OCI-LY3 (cell line): ENCODE results near the gene DHCR7.

Experiments used
- H2AFZ ChIP-seq: fragments of 200-600, 300-600 bp; shearing (Covaris generic); 2 replicates; pipeline ENCODE4 v1.6.0; 2014; ENCODE audit warnings: antibody characterized with exemption, low read depth, low read length
- H3K27ac ChIP-seq: fragments of 200-600, 300-600 bp; sonication (generic); 2 replicates; pipeline ENCODE4 v1.5.1; 2014; ENCODE audit warnings: mild to moderate bottlenecking, low read length, moderate library complexity, mixed read lengths
- H3K27me3 ChIP-seq: fragments of 200-600, 300-600 bp; sonication (generic); 2 replicates; pipeline ENCODE4 v1.6.1; 2014; ENCODE audit warnings: low read depth, low read length, mixed read lengths
- H3K36me3 ChIP-seq: fragments of 200-600, 300-600 bp; sonication (generic); replicated peaks from 2 replicates; pipeline ENCODE3; 2014; ENCODE audit warnings: low read depth, low read length, mixed read lengths
- H3K4me1 ChIP-seq: fragments of 300-600, 200-600 bp; sonication (generic); 2 replicates; pipeline ENCODE4 v1.6.1; 2014; ENCODE audit warnings: low read length, mixed read lengths
- H3K4me2 ChIP-seq: fragments of 200-600, 300-600 bp; sonication (generic); 2 replicates; pipeline ENCODE4 v1.6.1; 2014; ENCODE audit warnings: low read length, mixed read lengths
- H3K4me3 ChIP-seq: fragments of 300-600, 200-600 bp; sonication (generic); 2 replicates; pipeline ENCODE4 v1.5.1; 2014; ENCODE audit warnings: antibody characterized with exemption, mild to moderate bottlenecking, low read length, moderate library complexity
- H3K79me2 ChIP-seq: fragments of 300-600, 200-600 bp; shearing (Covaris generic); 2 replicates; pipeline ENCODE4 v1.6.1; 2014; ENCODE audit warnings: mild to moderate bottlenecking, low read length, mixed read lengths
- H3K9ac ChIP-seq: fragments of 300-600, 200-600 bp; shearing (Covaris generic); 2 replicates; pipeline ENCODE4 v1.6.0; 2014; ENCODE audit warnings: mild to moderate bottlenecking, low read length, moderate library complexity
- H3K9me3 ChIP-seq: fragments of 200-600, 300-600 bp; shearing (Covaris generic); 2 replicates; pipeline ENCODE4 v1.6.1; 2014; ENCODE audit warnings: low read length, mixed read lengths; ENCODE audit not compliant: insufficient read depth
- H4K20me1 ChIP-seq: fragments of 200-600, 300-600 bp; sonication (generic); 2 replicates; pipeline ENCODE4 v1.6.1; 2016; ENCODE audit warnings: low read length, mixed read lengths; ENCODE audit not compliant: insufficient read depth
- EZH2phosphoT487 ChIP-seq: fragments of 200-600 bp; shearing (Covaris generic); IDR thresholded peaks from 2 replicates; pipeline ENCODE4 v1.6.1; 2018; ENCODE audit warnings: antibody characterized with exemption, mixed run types, low read depth
- TF ChIP-seq, protein P1 (sequence below): fragments of 200-600, 300-600 bp; sonication (generic); IDR thresholded peaks from 2 replicates; pipeline ENCODE4 v1.5.1; 2014; ENCODE audit warnings: antibody characterized with exemption, low read length, low read depth

Gene DHCR7

DNA sequence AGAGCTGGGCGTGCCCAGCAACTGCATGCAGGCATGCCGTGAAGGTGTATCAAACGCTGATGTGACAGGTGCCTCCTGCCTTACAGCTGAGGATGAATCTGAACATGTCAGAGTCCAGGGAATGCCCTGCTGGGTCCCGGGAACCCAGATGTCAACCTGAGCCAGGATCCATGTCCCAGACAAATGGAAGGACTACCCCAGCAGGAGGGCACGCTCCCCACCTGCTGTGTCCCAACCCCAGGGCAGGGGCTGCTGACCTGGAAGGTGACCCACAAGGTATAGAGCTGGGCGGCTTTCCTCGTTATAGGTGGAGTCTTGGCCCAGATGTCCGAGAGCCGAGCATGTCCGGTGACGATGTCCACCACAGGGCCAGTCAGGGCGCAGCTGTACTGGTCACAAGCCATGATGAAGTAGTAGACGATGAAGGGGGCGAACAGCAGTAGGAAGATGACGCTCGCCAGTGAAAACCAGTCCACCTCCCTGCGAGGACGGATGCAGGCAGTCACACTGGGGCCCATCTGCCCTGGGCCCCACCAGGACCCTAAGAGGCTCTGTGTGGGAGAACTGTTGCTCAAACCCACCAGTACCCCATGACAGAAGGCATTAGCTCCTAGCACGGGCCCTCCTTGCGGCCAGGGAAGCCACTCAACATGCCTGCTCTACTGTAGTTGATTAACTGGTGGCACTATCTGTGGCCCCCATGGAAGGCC, 4.3 kb downstream of the DHCR7 start:
- Histone ChIP-seq H3K4me1 (peaks cover 9% of the 10 kb centered on the region), H3K4me2 (no peak overlapping the region), H2AFZ (no peak overlapping the region), H3K9ac (no peak overlapping the region), H3K36me3 (peaks cover 85% of the 10 kb centered on the region), H4K20me1 (no peaks in the 10 kb centered on the region; the same call in 1 of the 2 replicates), H3K79me2 (peaks cover 20% of the 10 kb centered on the region), H3K27me3 (no peaks in the 10 kb centered on the region), H3K4me3 (no peak overlapping the region), H3K9me3 (peaks cover 17% of the 10 kb centered on the region; the same call in 1 of the 2 replicates), H3K27ac (no peak overlapping the region)
- TF ChIP-seq EZH2phosphoT487, result no peak
- TF ChIP-seq, protein P1, sequence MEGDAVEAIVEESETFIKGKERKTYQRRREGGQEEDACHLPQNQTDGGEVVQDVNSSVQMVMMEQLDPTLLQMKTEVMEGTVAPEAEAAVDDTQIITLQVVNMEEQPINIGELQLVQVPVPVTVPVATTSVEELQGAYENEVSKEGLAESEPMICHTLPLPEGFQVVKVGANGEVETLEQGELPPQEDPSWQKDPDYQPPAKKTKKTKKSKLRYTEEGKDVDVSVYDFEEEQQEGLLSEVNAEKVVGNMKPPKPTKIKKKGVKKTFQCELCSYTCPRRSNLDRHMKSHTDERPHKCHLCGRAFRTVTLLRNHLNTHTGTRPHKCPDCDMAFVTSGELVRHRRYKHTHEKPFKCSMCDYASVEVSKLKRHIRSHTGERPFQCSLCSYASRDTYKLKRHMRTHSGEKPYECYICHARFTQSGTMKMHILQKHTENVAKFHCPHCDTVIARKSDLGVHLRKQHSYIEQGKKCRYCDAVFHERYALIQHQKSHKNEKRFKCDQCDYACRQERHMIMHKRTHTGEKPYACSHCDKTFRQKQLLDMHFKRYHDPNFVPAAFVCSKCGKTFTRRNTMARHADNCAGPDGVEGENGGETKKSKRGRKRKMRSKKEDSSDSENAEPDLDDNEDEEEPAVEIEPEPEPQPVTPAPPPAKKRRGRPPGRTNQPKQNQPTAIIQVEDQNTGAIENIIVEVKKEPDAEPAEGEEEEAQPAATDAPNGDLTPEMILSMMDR, result no peak

GRCh38 chr11:71442880-71443279, 5.3 kb downstream of the DHCR7 start:
- Histone ChIP-seq H3K27ac (no peak overlapping the region), H2AFZ (no peak overlapping the region), H3K79me2 (peaks cover 13% of the 10 kb centered on the region), H4K20me1 (no peaks in the 10 kb centered on the region; the same call in none of the 2 replicates), H3K4me1 (peaks cover 9% of the 10 kb centered on the region), H3K27me3 (no peaks in the 10 kb centered on the region), H3K9ac (no peak overlapping the region), H3K9me3 (peaks cover 17% of the 10 kb centered on the region; the same call in 1 of the 2 replicates), H3K4me2 (no peak overlapping the region), H3K4me3 (no peak overlapping the region), H3K36me3 (peaks cover 95% of the 10 kb centered on the region)
- no peak for TF ChIP-seq EZH2phosphoT487
- TF ChIP-seq, protein P1, result no peak

DNA sequence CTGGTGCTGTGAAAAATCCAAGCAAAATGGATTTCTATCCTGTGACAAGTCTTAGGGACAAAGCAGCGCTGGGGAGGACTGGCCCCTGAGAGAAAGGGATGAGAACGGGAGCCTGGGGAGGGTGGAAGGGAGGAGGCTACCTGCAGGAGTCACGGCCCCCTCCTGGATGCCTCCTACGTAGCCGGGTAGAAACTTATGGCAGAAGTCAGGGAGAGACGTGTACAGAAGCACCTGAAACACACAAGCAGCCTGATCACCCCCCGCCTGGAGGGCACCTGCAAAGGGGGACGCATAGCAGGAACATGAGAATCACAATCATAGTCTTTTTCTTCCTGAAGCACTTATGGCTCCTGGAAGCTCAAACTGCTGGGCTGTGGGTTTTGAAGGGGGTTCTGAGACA, 6.1 kb downstream of the DHCR7 start:
- Histone ChIP-seq H3K79me2 (peaks cover 6% of the 10 kb centered on the region), H3K4me2 (no peak overlapping the region), H2AFZ (no peak overlapping the region), H3K4me3 (no peak overlapping the region), H3K27ac (no peak overlapping the region), H3K9ac (no peak overlapping the region), H3K27me3 (no peaks in the 10 kb centered on the region), H4K20me1 (no peaks in the 10 kb centered on the region; the same call in none of the 2 replicates), H3K9me3 (peaks cover 16% of the 10 kb centered on the region; the same call in 1 of the 2 replicates), H3K4me1 (peaks cover 3% of the 10 kb centered on the region), H3K36me3 (peaks cover 95% of the 10 kb centered on the region)
- TF ChIP-seq, protein P1, result no peak
- no peak for TF ChIP-seq EZH2phosphoT487

GRCh38 chr11:71441251-71441650, 6.9 kb downstream of the DHCR7 start:
- TF ChIP-seq, protein P1, result no peak
- no peak for TF ChIP-seq EZH2phosphoT487
- Histone ChIP-seq H3K4me2 (no peak overlapping the region), H3K4me3 (no peak overlapping the region), H2AFZ (no peak overlapping the region), H3K36me3 (peaks cover 88% of the 10 kb centered on the region), H3K27me3 (no peaks in the 10 kb centered on the region), H3K4me1 (no peaks in the 10 kb centered on the region), H3K9me3 (peaks cover 7% of the 10 kb centered on the region; the same call in 1 of the 2 replicates), H3K27ac (no peak overlapping the region), H3K79me2 (no peaks in the 10 kb centered on the region), H4K20me1 (no peaks in the 10 kb centered on the region; the same call in none of the 2 replicates), H3K9ac (no peak overlapping the region)
